K562 (cell line): Measurements from ENCODE around the gene EXOG. TPM values are rescaled to one million over a fixed set of nuclear protein-coding genes. Genes with fewer than 3 reads are reported as not detected.

Source experiments
- ATAC-seq: fragments of 200-7000 bp; cut with Tn5 transposase; 3 replicates; pipeline ENCODE4 v1.9.1; 2020; ENCODE audit warnings: moderate library complexity
- BruUV-seq: library from RNA; stranded (reverse); fragments of 400-500 nt; replicated peaks from 2 replicates; lab custom pipeline; 2021; lab: Mats Ljungman, UMichigan
- CTCF ChIA-PET: fragments of 300-600 bp; formaldehyde crosslinking; extraction: SDS; loops from one replicate; lab custom pipeline; 2021; ENCODE audit warnings: low intra/inter-chr PET ratio; lab: Yijun Ruan, JAX
- POLR2A ChIA-PET: fragments of 300-600, 350-650 bp; sonication (Branson Sonifier 250); formaldehyde crosslinking; extraction: SDS; loops from one replicate; lab custom pipeline; 2021; ENCODE audit warnings: antibody characterized with exemption, inconsistent platforms; lab: Yijun Ruan, JAX
- DNase-seq, 4 experiments: peaks; one replicate each; pipeline versions ENCODE4 v3.0.0 to v3.0.0-alpha.2; 2011 to 2018; ENCODE audit warnings: low spot score in 3 of 4, mixed read lengths in 3 of 4; ENCODE audit errors: extremely low read depth in 1 of 4
- FAIRE-seq: peaks from 2 replicates; lab custom pipeline; 2011; peaks lifted over from hg19 to GRCh38; lab: Jason Lieb, UNC
- H2AFZ ChIP-seq: 2 replicates; pipeline ENCODE4 v1.6.0; 2011; ENCODE audit warnings: low read depth, low read length, control low read depth, inconsistent platforms
- H3K27ac ChIP-seq: fragments of 200-600 bp; 3 replicates; pipeline ENCODE4 v1.8.0; 2011; ENCODE audit warnings: low read depth, mild to moderate bottlenecking, control low read depth, inconsistent platforms, low read length, moderate library complexity, mixed read lengths; ENCODE audit errors: extremely low read depth
- H3K27me3 ChIP-seq, 2 experiments: fragments of 300-600 bp in 1 of 2; 2 replicates in 1 of 2; 3 replicates in 1 of 2; pipeline versions ENCODE4 v1.6.0 to v1.8.0; 2011; ENCODE audit warnings: inconsistent platforms in 2 of 2, low read length in 2 of 2, mild to moderate bottlenecking in 1 of 2, mixed read lengths in 1 of 2, moderate library complexity in 1 of 2; ENCODE audit not compliant: control insufficient read depth in 2 of 2, insufficient read depth in 2 of 2
- H3K36me3 ChIP-seq: fragments of 300-600 bp; 3 replicates; pipeline ENCODE4 v1.8.0; 2011; ENCODE audit warnings: mild to moderate bottlenecking, low read length, inconsistent platforms; ENCODE audit not compliant: control insufficient read depth, insufficient read depth
- H3K4me1 ChIP-seq, 2 experiments: fragments of 200-600 bp in 1 of 2; replicated peaks in 1 of 2; 2 replicates in 1 of 2; 3 replicates in 1 of 2; pipeline versions ENCODE4 v1.5.1 to v1.8.0; 2011; ENCODE audit warnings: inconsistent platforms in 2 of 2, low read length in 2 of 2, mild to moderate bottlenecking in 1 of 2, mixed read lengths in 1 of 2, moderate library complexity in 1 of 2; ENCODE audit not compliant: control insufficient read depth in 2 of 2, insufficient read depth in 2 of 2
- H3K4me2 ChIP-seq: 2 replicates; pipeline ENCODE4 v1.6.1; 2011; ENCODE audit warnings: low read length, control low read depth, inconsistent platforms, mixed read lengths; ENCODE audit not compliant: insufficient read depth
- H3K4me3 ChIP-seq: fragments of 200-600 bp; sonication (generic), shearing (Covaris generic); 2 replicates; pipeline ENCODE4 v1.5.1; 2016; ENCODE audit warnings: control low read depth, inconsistent platforms
- H3K79me2 ChIP-seq: fragments of 200-600 bp; 3 replicates; pipeline ENCODE4 v1.8.0; 2011; ENCODE audit warnings: low read length, inconsistent platforms; ENCODE audit not compliant: control insufficient read depth, insufficient read depth
- H3K9ac ChIP-seq, 2 experiments: 2 replicates each; pipeline versions ENCODE4 v1.6.0 to v1.6.1; 2011; ENCODE audit warnings: low read depth in 2 of 2, low read length in 2 of 2, control low read depth in 1 of 2, inconsistent platforms in 1 of 2, mild to moderate bottlenecking in 1 of 2, mixed read lengths in 1 of 2; ENCODE audit not compliant: insufficient read depth in 1 of 2
- H3K9me1 ChIP-seq: one replicate; pipeline ENCODE4 v1.6.0; 2011; ENCODE audit warnings: inconsistent platforms, mild to moderate bottlenecking, low read length, moderate library complexity; ENCODE audit not compliant: control insufficient read depth, insufficient read depth
- H3K9me3 ChIP-seq: replicated peaks from 2 replicates; pipeline ENCODE4 v1.5.1; 2011; ENCODE audit warnings: low read depth, low read length, inconsistent platforms; ENCODE audit not compliant: control insufficient read depth, insufficient read depth
- H4K20me1 ChIP-seq: replicated peaks from 2 replicates; pipeline ENCODE4 v1.6.1; 2011; ENCODE audit warnings: low read length, inconsistent platforms, mixed read lengths; ENCODE audit not compliant: control insufficient read depth, insufficient read depth
- MTA2 ChIP-seq: fragments of 450-650 bp; IDR thresholded peaks from 2 replicates; pipeline ENCODE4 v1.6.1; 2016; ENCODE audit warnings: low read depth
- WGBS: fragments of 100-300 bp; shearing (Covaris generic); methylation state at CpG from one replicate; pipeline ENCODE4 v1.1.6; 2016; ENCODE audit warnings: low coverage, mixed read lengths; ENCODE audit not compliant: insufficient coverage; ENCODE audit errors: missing lambda C conversion rate; 5-methylcytosine and 5-hydroxymethylcytosine counted together
- in situ Hi-C: fragments of 300-500 bp; cut with MboI; formaldehyde crosslinking; loops from 4 replicates; pipeline ENCODE4 v1.15.0; 2018; ENCODE audit warnings: inconsistent platforms, mixed read lengths
- intact Hi-C: fragments of 100-400 bp; cut with micrococcal nuclease; formaldehyde crosslinking; loops from 2 replicates; pipeline ENCODE4 v1.14.2; 2022
- polyA plus RNA-seq, 8 experiments: library from polyadenylated mRNA; depleted of rRNA in 4 of 8; stranded (reverse) in 5 of 8; unstranded in 3 of 8; fragments of >200 nt; fragmentation: Nextera tagmentation in 2 of 8; fragmentation: Illumina TruSeq in 1 of 8; extraction: Ambion mirVana in 2 of 8; extraction: Trizol in 1 of 8; gene quantifications; 2 replicates each; pipeline versions ENCODE4 v1.2.1 to v1.2.3, GENCODE V29; 2011 to 2014; ENCODE audit warnings: inconsistent platforms in 1 of 8, missing spikeins in 1 of 8
- total RNA-seq, 7 experiments: library from RNA; depleted of rRNA in 6 of 7; stranded (reverse); fragments of >200 nt in 6 of 7; fragmentation: Illumina TruSeq in 2 of 7; extraction: Trizol in 2 of 7; gene quantifications; 2 replicates each; pipeline versions ENCODE4 v1.2.1 to v1.2.3, GENCODE V29; 2011 to 2021; ENCODE audit warnings: low replicate concordance in 1 of 7
- TF ChIP-seq, protein P1 (sequence below): sonication (generic); formaldehyde crosslinking; IDR thresholded peaks from 2 replicates; pipeline ENCODE4 v1.8.0; 2022; ENCODE audit warnings: missing genetic modification reagents, mild to moderate bottlenecking, borderline replicate concordance
- TF ChIP-seq, protein P2 (sequence below): fragments of 450-650 bp; IDR thresholded peaks from 2 replicates; pipeline ENCODE4 v1.6.1; 2017; ENCODE audit warnings: antibody characterized with exemption

The EXOG gene
- total and polyA plus RNA-seq, 9 of the 15 experiments (the other 6 are each of a cell fraction or from before 2014, with no cell fraction given): 10.8 to 21.7 (median 14.8) TPM

DNA sequence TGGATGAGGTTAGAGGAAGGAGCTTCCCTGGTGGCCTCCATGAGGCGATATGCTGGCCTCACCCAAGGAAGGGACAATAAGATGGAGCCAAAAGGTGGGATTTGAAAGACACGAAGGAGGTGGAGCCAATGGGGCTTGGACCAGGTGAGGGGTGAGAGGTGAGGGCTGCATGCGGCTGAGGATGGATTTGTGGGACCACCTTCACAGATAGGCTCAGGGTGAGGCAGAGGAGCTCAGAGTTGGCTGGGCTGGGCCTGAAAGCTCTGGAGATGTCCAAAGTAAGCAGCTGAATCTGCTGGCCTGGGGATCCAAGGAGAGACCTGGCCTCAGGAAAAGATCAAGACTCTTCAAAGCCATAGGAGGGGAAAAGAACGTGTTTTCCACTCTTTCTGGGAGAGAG is 49.8 kb downstream of the EXOG start:
- no peak for TF ChIP-seq MTA2
- TF ChIP-seq, protein P1, sequence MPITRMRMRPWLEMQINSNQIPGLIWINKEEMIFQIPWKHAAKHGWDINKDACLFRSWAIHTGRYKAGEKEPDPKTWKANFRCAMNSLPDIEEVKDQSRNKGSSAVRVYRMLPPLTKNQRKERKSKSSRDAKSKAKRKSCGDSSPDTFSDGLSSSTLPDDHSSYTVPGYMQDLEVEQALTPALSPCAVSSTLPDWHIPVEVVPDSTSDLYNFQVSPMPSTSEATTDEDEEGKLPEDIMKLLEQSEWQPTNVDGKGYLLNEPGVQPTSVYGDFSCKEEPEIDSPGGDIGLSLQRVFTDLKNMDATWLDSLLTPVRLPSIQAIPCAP (CRISPR knock-in tag): no peak
- TF ChIP-seq, protein P2, sequence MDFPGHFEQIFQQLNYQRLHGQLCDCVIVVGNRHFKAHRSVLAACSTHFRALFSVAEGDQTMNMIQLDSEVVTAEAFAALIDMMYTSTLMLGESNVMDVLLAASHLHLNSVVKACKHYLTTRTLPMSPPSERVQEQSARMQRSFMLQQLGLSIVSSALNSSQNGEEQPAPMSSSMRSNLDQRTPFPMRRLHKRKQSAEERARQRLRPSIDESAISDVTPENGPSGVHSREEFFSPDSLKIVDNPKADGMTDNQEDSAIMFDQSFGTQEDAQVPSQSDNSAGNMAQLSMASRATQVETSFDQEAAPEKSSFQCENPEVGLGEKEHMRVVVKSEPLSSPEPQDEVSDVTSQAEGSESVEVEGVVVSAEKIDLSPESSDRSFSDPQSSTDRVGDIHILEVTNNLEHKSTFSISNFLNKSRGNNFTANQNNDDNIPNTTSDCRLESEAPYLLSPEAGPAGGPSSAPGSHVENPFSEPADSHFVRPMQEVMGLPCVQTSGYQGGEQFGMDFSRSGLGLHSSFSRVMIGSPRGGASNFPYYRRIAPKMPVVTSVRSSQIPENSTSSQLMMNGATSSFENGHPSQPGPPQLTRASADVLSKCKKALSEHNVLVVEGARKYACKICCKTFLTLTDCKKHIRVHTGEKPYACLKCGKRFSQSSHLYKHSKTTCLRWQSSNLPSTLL: no peak
- TF ChIP-seq, all 486 proteins: peak for 0
- FAIRE-seq (no peak), ATAC-seq (no peak), DNase-seq (no peak)
- H3K27ac ChIP-seq: no peak overlapping the region
- intact Hi-C loops: no loop called here
- no peak overlapping the region for H3K4me3 ChIP-seq
- H3K4me2 ChIP-seq: no peak overlapping the region
- no peak overlapping the region for H2AFZ ChIP-seq
- in situ Hi-C loops: no loop called here
- no peaks in the 10 kb centered on the region; the same call in 1 of the 2 replicates for H4K20me1 ChIP-seq
- H3K4me1 ChIP-seq: peaks cover 0 to 3% of the 10 kb centered on the region in 2 experiments; a peak in 2 of 5 replicates
- 0% methylated on average over 4 of the region's 4 CpGs for WGBS
- ChIA-PET CTCF (no interaction called here), POLR2A (interaction anchor here (0.7 to 1.2 kb wide), 4 partner anchors 9 to 397 kb away, joined by 3 to 6 read pairs (median 4); no protein-coding TSS in a partner anchor)
- H3K79me2 ChIP-seq: no peaks in the 10 kb centered on the region
- no peaks in the 10 kb centered on the region for H3K9me3 ChIP-seq
- BruUV-seq: no TSS peak
- peaks cover 55 to 82% of the 10 kb centered on the region in 2 experiments for H3K27me3 ChIP-seq
- no peaks in the 10 kb centered on the region for H3K9me1 ChIP-seq
- peak overlapping the region in 1 of 2 experiments; percentile 57; a peak in 1 of 4 replicates for H3K9ac ChIP-seq
- H3K36me3 ChIP-seq: no peaks in the 10 kb centered on the region
